Measurements from ENCODE around the gene OR5C1.

DNA sequence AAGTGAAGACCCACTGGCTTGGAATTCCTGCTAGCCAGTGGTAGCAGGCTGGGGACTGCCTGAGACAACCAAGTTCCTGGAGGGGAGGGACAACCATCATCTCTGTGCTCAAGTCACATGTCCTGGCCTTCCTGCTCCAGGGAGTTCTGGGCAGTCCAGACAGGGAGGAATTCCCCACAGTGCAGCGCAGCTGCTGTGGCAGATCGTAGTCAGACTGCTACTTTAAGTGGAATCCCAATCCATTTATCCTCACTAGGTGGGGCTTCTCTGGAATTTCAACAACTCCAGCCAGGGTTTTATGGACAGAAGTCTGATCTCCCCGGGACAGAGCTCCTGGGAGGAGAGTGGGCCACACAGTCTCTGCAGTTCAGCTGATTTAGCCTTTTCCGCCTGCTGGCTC is 20.9 kb upstream of the OR5C1 start:
- no peak for TF ChIP-seq CTCF (IDR thresholded peaks at IDR 0.05; ENCODE audit: low read length)
- TF ChIP-seq EZH2 (optimal IDR thresholded peaks at IDR 0.05; ENCODE audit: low read depth, low read length): no peak

All from MM.1S (cell line).